AG09319 (cell line): ENCODE measurements around the gene F2RL3.

Experiments
- DNase-seq: peaks from one replicate; pipeline ENCODE4 v3.0.0-alpha.2; 2010; ENCODE audit warnings: low read depth; ENCODE audit errors: extremely low read depth
- TF ChIP-seq, protein P1 (sequence below): IDR thresholded peaks from 2 replicates; pipeline ENCODE4 v1.5.1; 2011; ENCODE audit warnings: low read depth, mild to moderate bottlenecking, inconsistent platforms, low read length, moderate library complexity

F2RL3 gene

DNA sequence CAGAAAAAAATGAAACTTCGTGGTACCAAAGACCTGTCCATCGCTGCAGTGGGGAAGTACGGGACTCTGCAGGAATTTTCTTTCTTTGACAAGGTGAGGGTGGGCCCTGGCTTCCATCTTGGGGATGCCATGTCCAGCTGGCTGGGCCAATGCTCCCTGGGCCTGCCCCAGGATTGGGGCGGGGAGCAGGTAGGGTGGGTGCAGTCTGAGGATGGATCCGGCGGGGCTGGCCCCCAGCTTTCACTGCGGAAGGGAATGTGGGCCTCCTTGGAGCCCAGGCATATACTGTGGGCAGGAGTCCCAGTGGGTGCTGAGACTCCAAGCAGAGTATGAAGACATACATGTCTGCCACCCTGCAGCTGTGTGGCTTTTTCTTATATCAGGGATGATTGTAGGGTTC lies 35.7 kb upstream of the F2RL3 start:
- no peak for DNase-seq
- TF ChIP-seq, protein P1, sequence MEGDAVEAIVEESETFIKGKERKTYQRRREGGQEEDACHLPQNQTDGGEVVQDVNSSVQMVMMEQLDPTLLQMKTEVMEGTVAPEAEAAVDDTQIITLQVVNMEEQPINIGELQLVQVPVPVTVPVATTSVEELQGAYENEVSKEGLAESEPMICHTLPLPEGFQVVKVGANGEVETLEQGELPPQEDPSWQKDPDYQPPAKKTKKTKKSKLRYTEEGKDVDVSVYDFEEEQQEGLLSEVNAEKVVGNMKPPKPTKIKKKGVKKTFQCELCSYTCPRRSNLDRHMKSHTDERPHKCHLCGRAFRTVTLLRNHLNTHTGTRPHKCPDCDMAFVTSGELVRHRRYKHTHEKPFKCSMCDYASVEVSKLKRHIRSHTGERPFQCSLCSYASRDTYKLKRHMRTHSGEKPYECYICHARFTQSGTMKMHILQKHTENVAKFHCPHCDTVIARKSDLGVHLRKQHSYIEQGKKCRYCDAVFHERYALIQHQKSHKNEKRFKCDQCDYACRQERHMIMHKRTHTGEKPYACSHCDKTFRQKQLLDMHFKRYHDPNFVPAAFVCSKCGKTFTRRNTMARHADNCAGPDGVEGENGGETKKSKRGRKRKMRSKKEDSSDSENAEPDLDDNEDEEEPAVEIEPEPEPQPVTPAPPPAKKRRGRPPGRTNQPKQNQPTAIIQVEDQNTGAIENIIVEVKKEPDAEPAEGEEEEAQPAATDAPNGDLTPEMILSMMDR, result no peak

GRCh38 chr19:16856091-16856490 lies 32.7 kb upstream of the F2RL3 start:
- DNase-seq, result no peak
- TF ChIP-seq, protein P1, result no peak

- DNase-seq, result no peak
- TF ChIP-seq, protein P1, result no peak
These were observed 29.2 kb upstream of the F2RL3 start for GRCh38 chr19:16859626-16860025.

DNA sequence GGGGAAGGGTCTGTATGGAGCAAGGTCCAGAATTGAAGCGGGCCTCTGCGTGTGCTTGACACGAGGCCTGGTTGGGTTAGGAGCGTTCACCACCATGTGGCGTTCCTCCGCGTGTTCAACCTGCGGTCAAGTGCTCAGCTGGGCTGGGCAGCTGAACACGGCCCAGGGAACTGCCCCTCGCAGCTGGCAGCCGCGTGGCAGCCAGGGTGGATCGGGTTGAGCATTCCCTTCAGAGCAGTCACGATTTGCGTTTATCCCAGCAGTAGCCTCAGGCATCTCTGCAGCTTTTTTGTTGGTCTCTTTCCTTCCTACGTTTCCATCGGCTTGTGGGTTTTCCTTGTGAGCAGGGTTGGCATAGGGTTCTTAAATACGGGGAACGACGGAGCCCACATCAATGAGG lies 28.7 kb upstream of the F2RL3 start:
- TF ChIP-seq, protein P1, result no peak
- DNase-seq, result peak; percentile 11

DNA sequence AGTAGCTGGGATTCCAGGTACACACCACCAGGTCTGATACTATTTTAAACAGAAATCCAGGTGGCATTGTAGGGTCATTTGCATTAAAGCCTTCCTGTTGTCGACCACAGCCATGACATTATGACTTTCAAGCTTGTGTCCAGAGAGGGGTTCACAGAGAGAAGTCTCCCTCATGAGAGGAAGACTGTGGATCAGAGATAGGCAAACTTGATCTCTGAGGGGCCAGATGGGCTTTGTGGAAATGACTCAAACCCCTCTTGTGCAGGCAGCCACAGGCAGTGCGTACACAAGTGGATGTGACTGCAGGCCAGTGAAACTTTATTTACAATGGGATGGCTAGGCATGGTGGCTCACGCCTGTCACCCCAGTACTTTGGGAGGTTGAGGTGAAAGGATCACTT lies 27.8 kb upstream of the F2RL3 start:
- no peak for DNase-seq
- TF ChIP-seq, protein P1, result no peak

DNA sequence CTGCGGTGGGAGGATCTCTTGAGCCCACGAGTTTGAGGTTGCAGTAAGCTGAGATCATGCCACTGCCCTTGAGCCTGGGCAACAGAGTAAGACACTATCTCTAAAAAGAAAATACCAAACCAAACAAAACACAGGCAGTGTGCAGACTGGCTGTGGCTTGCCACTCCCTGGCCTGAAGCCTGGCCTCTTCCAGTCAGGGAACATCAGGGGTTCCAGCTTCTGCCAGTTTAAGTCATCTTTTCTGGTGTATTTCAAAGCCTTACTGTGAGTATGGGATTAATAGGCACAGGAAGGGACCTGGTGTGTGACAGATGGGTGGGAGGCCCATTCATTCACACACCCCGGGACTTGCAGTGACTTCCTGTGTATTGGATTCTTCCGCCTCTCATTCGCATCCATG lies 27.0 kb upstream of the F2RL3 start:
- DNase-seq, result no peak
- TF ChIP-seq, protein P1, result no peak

DNA sequence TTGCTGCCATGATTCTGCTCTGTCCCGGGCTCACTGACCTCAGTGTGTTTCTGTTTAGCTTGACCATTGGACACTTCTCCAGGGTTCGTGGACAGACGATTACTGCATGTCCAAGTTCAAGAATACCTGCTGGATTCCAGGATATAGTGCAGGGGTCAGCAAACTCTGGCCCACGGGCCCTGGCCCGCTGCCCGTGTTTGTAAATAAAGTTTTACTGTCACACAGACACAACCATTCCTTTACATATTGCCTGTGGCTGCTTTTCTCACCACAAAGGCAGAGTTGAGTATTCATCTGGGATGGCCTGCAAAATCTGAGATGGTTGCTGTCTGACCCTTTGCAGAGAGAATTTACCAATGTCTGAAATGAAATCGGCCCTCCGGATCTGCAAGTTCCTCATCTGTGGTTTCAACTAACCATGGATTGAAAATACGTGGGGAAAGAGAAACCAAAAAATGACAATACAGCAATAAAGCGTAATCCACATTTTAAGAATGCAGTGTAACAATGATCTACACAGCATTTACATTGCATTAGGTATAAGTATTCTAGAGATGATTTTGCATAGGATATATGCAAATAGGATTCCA lies 25.9 kb upstream of the F2RL3 start:
- DNase-seq, result no peak

More for the DNA sequence above, 25.9 kb upstream of the F2RL3 start:
- TF ChIP-seq, protein P1, result no peak
